PC-3 (cell line): Measurements from ENCODE around the gene CYP11A1. TPM values are rescaled to one million over a fixed set of nuclear protein-coding genes. Genes with fewer than 3 reads are reported as not detected.

Experiments
- ATAC-seq: fragments of 200-7000 bp; cut with Tn5 transposase; 2 replicates; pipeline ENCODE4 v1.9.1; 2020; ENCODE audit warnings: mild to moderate bottlenecking, moderate library complexity
- BruUV-seq: library from RNA; stranded (reverse); fragments of 400-500 nt; replicated peaks from 2 replicates; lab custom pipeline; 2021; lab: Mats Ljungman, UMichigan
- CTCF ChIA-PET: fragments of 300-600 bp; sonication (Branson Sonifier 250); formaldehyde crosslinking; loops from one replicate; lab custom pipeline; 2022; ENCODE audit warnings: antibody characterized with exemption; lab: Charles Lee
- POLR2A ChIA-PET: fragments of 300-600 bp; sonication (Branson Sonifier 250); formaldehyde crosslinking; loops from one replicate; lab custom pipeline; 2022; ENCODE audit warnings: antibody characterized with exemption; ENCODE audit not compliant: unreplicated experiment; lab: Charles Lee
- DNase-seq: peaks from one replicate; pipeline ENCODE4 v3.0.0-alpha.2; 2015
- H2AFZ ChIP-seq: fragments of 300-600 bp; sonication (generic); 2 replicates; pipeline ENCODE4 v1.6.0; 2016; ENCODE audit warnings: antibody characterized with exemption, low read length
- H3F3A ChIP-seq: fragments of 300-600 bp; sonication (generic); one replicate; pipeline ENCODE4 v1.6.0; 2017; ENCODE audit warnings: antibody characterized with exemption, low read length, control low read depth, mild to moderate bottlenecking; ENCODE audit not compliant: unreplicated experiment
- H3K27ac ChIP-seq: fragments of 300-600 bp; sonication (generic); 2 replicates; pipeline ENCODE4 v1.5.1; 2016; ENCODE audit warnings: mild to moderate bottlenecking, low read length
- H3K27me3 ChIP-seq: fragments of 300-600 bp; sonication (generic); 2 replicates; pipeline ENCODE4 v1.6.1; 2016; ENCODE audit warnings: low read length, mixed read lengths
- H3K36me3 ChIP-seq: fragments of 300-600 bp; sonication (generic); 2 replicates; pipeline ENCODE4 v1.6.1; 2016; ENCODE audit warnings: low read depth, mixed run types, low read length, mixed read lengths
- H3K4me1 ChIP-seq: fragments of 300-600 bp; sonication (generic); 2 replicates; pipeline ENCODE4 v1.5.1; 2016; ENCODE audit warnings: low read length; ENCODE audit not compliant: insufficient read depth
- H3K4me2 ChIP-seq: fragments of 300-600 bp; sonication (generic); 2 replicates; pipeline ENCODE4 v1.6.0; 2016; ENCODE audit warnings: low read length
- H3K4me3 ChIP-seq: fragments of 300-600 bp; sonication (generic); 2 replicates; pipeline ENCODE4 v1.5.1; 2016; ENCODE audit warnings: mild to moderate bottlenecking, low read length, mixed read lengths
- H3K79me2 ChIP-seq: fragments of 300-600 bp; sonication (generic); 2 replicates; pipeline ENCODE4 v1.6.1; 2017; ENCODE audit warnings: low read length, mixed read lengths
- H3K9ac ChIP-seq: fragments of 300-600 bp; sonication (generic); 2 replicates; pipeline ENCODE4 v1.6.0; 2016; ENCODE audit warnings: mild to moderate bottlenecking, low read length
- H3K9me2 ChIP-seq: fragments of 300-600 bp; sonication (generic); replicated peaks from 2 replicates; pipeline ENCODE4 v1.6.1; 2016; ENCODE audit warnings: mixed run types, low read length, mixed read lengths
- H3K9me3 ChIP-seq: fragments of 300-600 bp; sonication (generic); 2 replicates; pipeline ENCODE4 v1.6.1; 2016; ENCODE audit warnings: low read length, mixed read lengths
- H4K20me1 ChIP-seq: fragments of 300-600 bp; sonication (generic); 2 replicates; pipeline ENCODE4 v1.6.1; 2016; ENCODE audit warnings: low read length, mixed read lengths
- CTCF ChIP-seq: fragments of 300-600 bp; sonication (generic); conservative IDR thresholded peaks from 2 replicates; pipeline ENCODE4 v1.5.1; 2017; ENCODE audit warnings: antibody characterized with exemption, low read depth, mild to moderate bottlenecking, low read length
- EZH2 ChIP-seq: fragments of 300-600 bp; sonication (generic); IDR thresholded peaks from one replicate; pipeline ENCODE4 v1.6.1; 2017; ENCODE audit warnings: antibody characterized with exemption, mild to moderate bottlenecking, low read length; ENCODE audit not compliant: unreplicated experiment
- EZH2phosphoT487 ChIP-seq: fragments of 300-600 bp; sonication (generic); IDR thresholded peaks from 2 replicates; pipeline ENCODE4 v1.6.1; 2018; ENCODE audit warnings: mild to moderate bottlenecking, antibody characterized with exemption, low read length, borderline replicate concordance
- intact Hi-C: fragments of 100-400 bp; cut with micrococcal nuclease; formaldehyde crosslinking; loops from 2 replicates; pipeline ENCODE4 v1.9.0; 2023
- total RNA-seq: library from RNA; depleted of rRNA; stranded (reverse); fragments of >200 nt; gene quantifications from 2 replicates; pipeline ENCODE4 v1.2.3, GENCODE V29; 2014

Gene CYP11A1
- total RNA-seq, 1 experiment from 2014 or later = 0.18 TPM

- Histone ChIP-seq H3K27ac (no peak overlapping the region), H3K4me1 (no peaks in the 10 kb centered on the region), H3F3A (no peaks in the 10 kb centered on the region), H3K9ac (no peak overlapping the region), H3K4me2 (no peak overlapping the region), H3K36me3 (no peaks in the 10 kb centered on the region), H3K9me2 (no peaks in the 10 kb centered on the region), H2AFZ (no peak overlapping the region), H3K27me3 (no peaks in the 10 kb centered on the region), H3K4me3 (no peak overlapping the region), H4K20me1 (no peaks in the 10 kb centered on the region), H3K9me3 (no peaks in the 10 kb centered on the region), H3K79me2 (no peaks in the 10 kb centered on the region)
- TF ChIP-seq EZH2 = no peak
- TF ChIP-seq EZH2phosphoT487 = no peak
- no peak for TF ChIP-seq CTCF
- DNase-seq (no peak), ATAC-seq (no peak)
- BruUV-seq = no TSS peak
- ChIA-PET CTCF (no interaction called here), POLR2A (no interaction called here)
- intact Hi-C loops = no loop called here
Observed at GRCh38 chr15:74350295-74351275, 16.9 kb downstream of the CYP11A1 start.

DNA sequence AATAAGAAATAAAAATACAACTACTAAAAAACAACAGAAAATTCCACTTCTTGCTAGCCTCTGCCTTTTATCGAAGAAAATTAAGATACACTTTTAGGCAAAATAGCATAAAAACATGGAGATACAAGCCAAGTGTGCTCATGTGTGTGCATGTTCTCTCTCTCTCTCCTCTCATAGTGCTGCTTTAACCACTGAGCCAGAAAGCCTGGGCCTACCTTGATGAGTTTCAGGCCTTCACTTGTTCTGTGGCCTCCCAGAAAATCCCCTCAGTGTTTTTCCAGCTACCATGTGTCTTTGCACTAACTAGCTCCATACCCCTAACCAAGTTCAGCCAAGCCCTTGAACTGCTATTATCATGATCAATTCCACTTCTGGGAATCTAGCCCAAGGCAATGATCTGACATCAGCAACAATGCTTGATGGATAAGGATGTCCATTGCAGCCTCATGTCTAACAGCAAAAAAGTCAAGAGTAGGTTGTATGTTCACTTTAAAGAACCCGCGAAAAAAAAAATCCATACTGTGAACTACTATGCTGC is 18.1 kb downstream of the CYP11A1 start:
- Histone ChIP-seq H2AFZ (no peak overlapping the region), H3K4me2 (no peak overlapping the region), H4K20me1 (no peaks in the 10 kb centered on the region), H3K79me2 (no peaks in the 10 kb centered on the region), H3K36me3 (no peaks in the 10 kb centered on the region), H3K27me3 (no peaks in the 10 kb centered on the region), H3K4me1 (peaks cover 4% of the 10 kb centered on the region; the same call in 1 of the 2 replicates), H3K9me3 (no peaks in the 10 kb centered on the region), H3K9me2 (no peaks in the 10 kb centered on the region), H3F3A (no peaks in the 10 kb centered on the region), H3K9ac (no peak overlapping the region), H3K27ac (no peak overlapping the region), H3K4me3 (no peak overlapping the region)
- ChIA-PET POLR2A (no interaction called here), CTCF (no interaction called here)
- no TSS peak for BruUV-seq
- intact Hi-C loops = no loop called here
- ATAC-seq = no peak
- TF ChIP-seq EZH2phosphoT487 (no peak), EZH2 (no peak), CTCF (no peak)
- no peak for DNase-seq
